ENCODE data around the gene FLT3LG. TPM values are rescaled to one million over a fixed set of nuclear protein-coding genes. Genes with fewer than 3 reads are reported as not detected.

The FLT3LG gene
- total and polyA plus RNA-seq, 5 donors from 2014 or later: 103 to 250 (median 117) TPM

- Histone ChIP-seq H3K4me1 (ENCODE audit: control insufficient read depth, insufficient read depth, low read length, poor library complexity, severe bottlenecking) (peaks cover 69% of the 10 kb centered on the region), H3K4me3 (ENCODE audit: low read depth, low read length) (peak overlapping the region; percentile 95), H3K36me3 (ENCODE audit: control insufficient read depth, insufficient read depth, low read length) (peaks cover 29% of the 10 kb centered on the region), H3K27ac (ENCODE audit: insufficient read depth, low read length, poor library complexity, severe bottlenecking) (peak overlapping the region; percentile 95), H3K27me3 (ENCODE audit: control insufficient read depth, insufficient read depth, low read length) (no peaks in the 10 kb centered on the region), H3K9me3 (ENCODE audit: control insufficient read depth in 2 of 2, low read length in 2 of 2) (no peaks in the 10 kb centered on the region)
- peak overlapping the region; percentile 96 to 99 (median 98) for H3K27ac Mint-ChIP-seq
- peak; percentile 51 to 81 (median 63) for DNase-seq
- H3K4me3 Mint-ChIP-seq: peak overlapping the region; percentile 93 to 98 (median 96)
- no peaks in the 10 kb centered on the region for H3K27me3 Mint-ChIP-seq
- peak; percentile 18 to 32 for ATAC-seq (ENCODE audit: low read depth in 2 of 2)
- H3K36me3 Mint-ChIP-seq: peaks cover 13% of the 10 kb centered on the region
- no peaks in the 10 kb centered on the region for H3K9me3 Mint-ChIP-seq
- peaks cover 3 to 54% (median 15%) of the 10 kb centered on the region in 4 donors for H3K4me1 Mint-ChIP-seq
These were observed 2.2 kb downstream of the FLT3LG start for GRCh38 chr19:49475995-49476880.

DNA sequence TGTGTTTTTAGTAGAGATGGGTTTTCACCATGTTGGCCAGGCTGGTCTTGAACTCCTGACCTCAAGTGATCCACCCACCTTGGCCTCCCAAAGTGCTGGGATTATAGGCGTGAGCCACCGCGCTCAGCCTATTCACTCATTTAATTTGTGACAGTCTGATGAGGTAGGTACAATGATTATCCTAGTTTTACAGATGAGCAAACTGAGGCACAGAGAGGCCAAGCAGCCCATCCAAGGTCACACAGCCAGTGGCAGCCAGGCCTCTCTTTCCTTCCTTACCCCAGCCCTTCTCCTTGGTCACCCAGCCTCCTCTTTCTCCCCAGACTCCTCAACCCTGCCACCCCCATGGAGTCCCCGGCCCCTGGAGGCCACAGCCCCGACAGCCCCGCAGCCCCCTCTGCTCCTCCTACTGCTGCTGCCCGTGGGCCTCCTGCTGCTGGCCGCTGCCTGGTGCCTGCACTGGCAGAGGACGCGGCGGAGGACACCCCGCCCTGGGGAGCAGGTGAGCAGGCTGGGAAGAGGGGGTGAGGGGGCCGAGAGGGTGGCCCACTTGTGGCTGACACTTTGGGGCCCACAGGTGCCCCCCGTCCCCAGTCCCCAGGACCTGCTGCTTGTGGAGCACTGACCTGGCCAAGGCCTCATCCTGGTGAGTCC, 6.1 kb downstream of the FLT3LG start:
- DNase-seq (no peak), ATAC-seq (ENCODE audit: low read depth in 2 of 2) (no peak)
- H3K4me1 ChIP-seq (ENCODE audit: control insufficient read depth, insufficient read depth, low read length, poor library complexity, severe bottlenecking): peaks cover 40% of the 10 kb centered on the region
- H3K9me3 Mint-ChIP-seq: no peaks in the 10 kb centered on the region
- H3K27me3 Mint-ChIP-seq: no peaks in the 10 kb centered on the region
- no peak overlapping the region for H3K4me3 ChIP-seq (ENCODE audit: low read depth, low read length)
- H3K36me3 ChIP-seq (ENCODE audit: control insufficient read depth, insufficient read depth, low read length): peaks cover 54% of the 10 kb centered on the region
- peaks cover 2 to 48% (median 5%) of the 10 kb centered on the region in 4 donors for H3K4me1 Mint-ChIP-seq
- no peaks in the 10 kb centered on the region for H3K27me3 ChIP-seq (ENCODE audit: control insufficient read depth, insufficient read depth, low read length)
- H3K27ac Mint-ChIP-seq: peak overlapping the region in 1 of 3 donors; percentile 82
- H3K9me3 ChIP-seq (ENCODE audit: control insufficient read depth in 2 of 2, low read length in 2 of 2): no peaks in the 10 kb centered on the region
- H3K27ac ChIP-seq (ENCODE audit: insufficient read depth, low read length, poor library complexity, severe bottlenecking): no peak overlapping the region
- H3K36me3 Mint-ChIP-seq: peaks cover 21% of the 10 kb centered on the region
- peak overlapping the region in 3 of 4 donors; percentile 27 to 57 (median 46) for H3K4me3 Mint-ChIP-seq

DNA sequence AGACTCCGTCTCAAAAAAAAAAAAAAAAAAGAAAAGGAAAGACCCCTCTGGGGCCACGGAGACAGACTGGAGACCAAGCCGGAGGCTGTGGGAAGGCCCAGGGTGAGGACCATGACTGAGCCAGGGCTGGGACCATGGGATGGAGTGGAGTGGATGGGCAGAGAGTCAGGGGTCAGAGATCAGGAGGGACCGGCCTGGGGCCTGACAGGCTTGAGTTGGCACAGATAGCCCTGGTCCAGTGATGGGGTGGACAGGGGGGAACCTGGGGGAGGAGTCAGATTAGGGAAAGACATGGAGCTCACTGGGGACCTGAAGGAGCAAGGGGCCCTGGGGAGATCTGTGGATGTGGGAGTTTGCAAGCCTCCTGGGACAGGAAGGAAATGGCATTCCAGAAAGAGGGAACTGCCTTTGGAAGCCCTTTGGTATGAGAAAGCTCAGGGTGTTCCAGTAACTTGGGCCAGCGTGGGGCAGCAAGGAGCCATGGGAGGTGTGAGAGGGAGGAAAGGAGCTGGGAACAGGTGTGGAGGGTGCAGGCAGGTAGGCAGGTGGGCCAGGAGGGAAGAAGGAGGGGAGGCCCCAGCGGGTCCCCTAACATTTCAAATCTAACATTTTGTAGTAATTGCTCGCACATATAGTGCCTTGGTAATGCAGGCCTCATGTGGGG, 7.1 kb downstream of the FLT3LG start:
- no peak for ATAC-seq (ENCODE audit: low read depth in 2 of 2)
- Mint-ChIP-seq H3K27ac (peak overlapping the region in 2 of 3 donors; percentile 26 to 86), H3K27me3 (no peaks in the 10 kb centered on the region), H3K36me3 (peaks cover 17% of the 10 kb centered on the region), H3K9me3 (no peaks in the 10 kb centered on the region), H3K4me1 (peaks cover 2 to 46% (median 7%) of the 10 kb centered on the region in 4 donors), H3K4me3 (peak overlapping the region; percentile 15 to 82 (median 44))
- Histone ChIP-seq H3K27me3 (ENCODE audit: control insufficient read depth, insufficient read depth, low read length) (no peaks in the 10 kb centered on the region), H3K27ac (ENCODE audit: insufficient read depth, low read length, poor library complexity, severe bottlenecking) (no peak overlapping the region), H3K9me3 (ENCODE audit: control insufficient read depth in 2 of 2, low read length in 2 of 2) (no peaks in the 10 kb centered on the region), H3K4me1 (ENCODE audit: control insufficient read depth, insufficient read depth, low read length, poor library complexity, severe bottlenecking) (peaks cover 29% of the 10 kb centered on the region), H3K36me3 (ENCODE audit: control insufficient read depth, insufficient read depth, low read length) (peaks cover 64% of the 10 kb centered on the region), H3K4me3 (ENCODE audit: low read depth, low read length) (no peak overlapping the region)
- DNase-seq: no peak

GRCh38 chr19:49486232-49486631, 12.2 kb downstream of the FLT3LG start:
- H3K27me3 ChIP-seq (ENCODE audit: control insufficient read depth, insufficient read depth, low read length): no peaks in the 10 kb centered on the region
- peaks cover 61% of the 10 kb centered on the region for H3K36me3 ChIP-seq (ENCODE audit: control insufficient read depth, insufficient read depth, low read length)
- no peak for DNase-seq
- Mint-ChIP-seq H3K9me3 (peaks cover 0 to 1% (median 0%) of the 10 kb centered on the region in 7 donors), H3K4me3 (peak overlapping the region in 1 of 4 donors; percentile 93), H3K36me3 (peaks cover 34% of the 10 kb centered on the region), H3K4me1 (peaks cover 0 to 58% (median 28%) of the 10 kb centered on the region in 4 donors), H3K27me3 (no peaks in the 10 kb centered on the region), H3K27ac (peak overlapping the region; percentile 57 to 98 (median 80))
- no peak overlapping the region for H3K27ac ChIP-seq (ENCODE audit: insufficient read depth, low read length, poor library complexity, severe bottlenecking)
- H3K4me3 ChIP-seq (ENCODE audit: low read depth, low read length): no peak overlapping the region
- no peaks in the 10 kb centered on the region for H3K9me3 ChIP-seq (ENCODE audit: control insufficient read depth in 2 of 2, low read length in 2 of 2)
- ATAC-seq (ENCODE audit: low read depth in 2 of 2): no peak
- peaks cover 38% of the 10 kb centered on the region for H3K4me1 ChIP-seq (ENCODE audit: control insufficient read depth, insufficient read depth, low read length, poor library complexity, severe bottlenecking)

GRCh38 chr19:49486710-49487276, 12.8 kb downstream of the FLT3LG start:
- H3K36me3 Mint-ChIP-seq: peaks cover 35% of the 10 kb centered on the region
- ATAC-seq (ENCODE audit: low read depth in 2 of 2) (no peak), DNase-seq (no peak)
- H3K9me3 ChIP-seq (ENCODE audit: control insufficient read depth in 2 of 2, low read length in 2 of 2): no peaks in the 10 kb centered on the region
- H3K4me1 ChIP-seq (ENCODE audit: control insufficient read depth, insufficient read depth, low read length, poor library complexity, severe bottlenecking): peaks cover 38% of the 10 kb centered on the region
- no peak overlapping the region for H3K4me3 ChIP-seq (ENCODE audit: low read depth, low read length)
- H3K27me3 ChIP-seq (ENCODE audit: control insufficient read depth, insufficient read depth, low read length): no peaks in the 10 kb centered on the region
- no peaks in the 10 kb centered on the region for H3K27me3 Mint-ChIP-seq
- H3K27ac ChIP-seq (ENCODE audit: insufficient read depth, low read length, poor library complexity, severe bottlenecking): peak overlapping the region; percentile 79
- H3K27ac Mint-ChIP-seq: peak overlapping the region; percentile 97 to 98 (median 98)
- H3K9me3 Mint-ChIP-seq: peaks cover 0 to 2% (median 0%) of the 10 kb centered on the region in 7 donors
- H3K4me3 Mint-ChIP-seq: peak overlapping the region; percentile 93 to 98 (median 98)
- H3K4me1 Mint-ChIP-seq: peaks cover 0 to 60% (median 29%) of the 10 kb centered on the region in 4 donors
- H3K36me3 ChIP-seq (ENCODE audit: control insufficient read depth, insufficient read depth, low read length): peaks cover 62% of the 10 kb centered on the region

GRCh38 chr19:49487277-49488045, 13.4 kb downstream of the FLT3LG start, which contains the start of gene RPL13A:
Gene RPL13A, plus strand, starts transcription at chr19:49487608. Its CDS starts 22 bp downstream, at chr19:49487630.
- ATAC-seq (ENCODE audit: low read depth in 2 of 2) (peak; percentile 92 to 94), DNase-seq (peak; percentile 99 to 100 (median 100))
- Mint-ChIP-seq H3K4me3 (peak within 1 kb of the TSS; percentile 93 to 98 (median 98)), H3K27me3 (no peaks in the 10 kb centered on the region), H3K9me3 (peaks cover 0 to 2% (median 0%) of the 10 kb centered on the region in 7 donors), H3K27ac (peak within 1 kb of the TSS; percentile 97 to 98 (median 98)), H3K36me3 (peaks cover 42% of the 10 kb centered on the region), H3K4me1 (peaks cover 0 to 67% (median 32%) of the 10 kb centered on the region in 4 donors)
- Histone ChIP-seq H3K4me1 (ENCODE audit: control insufficient read depth, insufficient read depth, low read length, poor library complexity, severe bottlenecking) (peaks cover 38% of the 10 kb centered on the region), H3K27me3 (ENCODE audit: control insufficient read depth, insufficient read depth, low read length) (no peaks in the 10 kb centered on the region), H3K27ac (ENCODE audit: insufficient read depth, low read length, poor library complexity, severe bottlenecking) (peak within 1 kb of the TSS; percentile 79), H3K9me3 (ENCODE audit: control insufficient read depth in 2 of 2, low read length in 2 of 2) (no peaks in the 10 kb centered on the region), H3K36me3 (ENCODE audit: control insufficient read depth, insufficient read depth, low read length) (peaks cover 64% of the 10 kb centered on the region), H3K4me3 (ENCODE audit: low read depth, low read length) (peak within 1 kb of the TSS; percentile 99)

Measured in CD4-positive, CD25-positive, alpha-beta regulatory T cell (primary cell).